ENCODE measurements around the gene MACROH2A2. TPM values are rescaled to one million over a fixed set of nuclear protein-coding genes. Genes with fewer than 3 reads are reported as not detected.

MACROH2A2 gene
- total RNA-seq, 120 experiments from 2014 or later: 5.9 to 17.4 (median 9.8) TPM

Other genes starting within 250 kb of the MACROH2A2 start
- 10 to 100 TPM in 50 of 120 experiments, 1 to 10 TPM in 70; 4.5 to 17.0 (median 9.4) TPM for gene AIFM2, start 80.0 kb downstream of the MACROH2A2 start, total RNA-seq
- gene TYSND1, start 93.9 kb downstream of the MACROH2A2 start, total RNA-seq: 10 to 100 TPM in 117 of 120 experiments, 1 to 10 TPM in 3; 8.9 to 21.6 (median 15.1) TPM
- gene SAR1A, start 117.7 kb downstream of the MACROH2A2 start, total RNA-seq: 100 to 1,000 TPM in 50 of 120 experiments, 10 to 100 TPM in 70; 68.3 to 142 (median 97.1) TPM
- gene PPA1, start 180.6 kb downstream of the MACROH2A2 start, total RNA-seq: 100 to 1,000 TPM in 114 of 120 experiments, 10 to 100 TPM in 6; 63.3 to 219 (median 163) TPM
- gene NPFFR1, start 231.2 kb downstream of the MACROH2A2 start, total RNA-seq: 1 to 10 TPM in 114 of 120 experiments, under 1 TPM in 6; 0.64 to 5.9 (median 2.1) TPM

All from dorsolateral prefrontal cortex (tissue), 118 donors.